NCI-H226 (cell line): Measurements from ENCODE around the gene PHKG1.
A peak's percentile ranks its signal among the peaks of the same experiment; 100 is the strongest.
"Not testable (repeated sequence)": the region's sequence is repeated elsewhere in the genome, so short reads cannot be mapped to it uniquely, and the experiment has no call there.

Experiments
- DNase-seq: peaks from one replicate; pipeline ENCODE4 v3.0.0-alpha.2; 2015

PHKG1 gene

DNA sequence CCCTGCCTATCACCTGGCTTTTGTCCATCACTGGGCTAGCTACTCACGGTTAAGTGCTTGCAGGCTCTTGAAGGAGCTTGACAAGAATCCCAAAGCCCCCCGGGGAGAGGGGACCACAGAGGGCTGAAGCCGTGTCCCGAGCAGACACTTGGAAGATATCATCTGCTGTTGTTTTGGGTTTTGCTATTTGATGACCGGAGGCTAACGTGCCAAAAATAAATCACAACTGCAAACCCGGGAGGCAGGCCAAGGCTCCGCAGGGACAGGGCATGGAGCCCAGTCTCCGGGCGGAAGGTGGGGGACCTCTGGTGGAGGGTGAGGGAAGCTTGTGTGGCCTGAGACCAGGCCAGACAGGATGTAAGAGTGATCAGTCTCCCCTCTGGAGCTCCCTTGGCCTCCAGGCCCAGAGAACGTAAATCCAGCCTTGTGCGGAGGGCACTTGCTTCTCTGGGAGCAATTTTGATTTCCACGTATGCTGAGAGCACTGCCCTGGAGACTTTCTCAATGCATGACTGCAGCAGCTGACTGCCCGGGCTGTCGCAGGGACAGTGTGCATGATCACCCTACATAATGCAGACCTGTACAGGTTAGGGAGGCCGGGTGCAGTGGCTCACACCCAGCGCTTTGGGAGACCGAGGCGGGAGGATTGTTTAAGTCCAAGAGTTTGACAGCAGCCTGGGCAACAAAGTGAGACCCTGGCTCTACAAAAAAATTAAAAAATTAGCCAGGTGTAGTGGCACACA lies at the start of gene PHKG1:
TSS of gene PHKG1 (minus strand) at position 164 of the 743 bp plus-strand sequence. CDS start 4,011 bp downstream, outside the sequence.
- peak; percentile 30 for DNase-seq

DNA sequence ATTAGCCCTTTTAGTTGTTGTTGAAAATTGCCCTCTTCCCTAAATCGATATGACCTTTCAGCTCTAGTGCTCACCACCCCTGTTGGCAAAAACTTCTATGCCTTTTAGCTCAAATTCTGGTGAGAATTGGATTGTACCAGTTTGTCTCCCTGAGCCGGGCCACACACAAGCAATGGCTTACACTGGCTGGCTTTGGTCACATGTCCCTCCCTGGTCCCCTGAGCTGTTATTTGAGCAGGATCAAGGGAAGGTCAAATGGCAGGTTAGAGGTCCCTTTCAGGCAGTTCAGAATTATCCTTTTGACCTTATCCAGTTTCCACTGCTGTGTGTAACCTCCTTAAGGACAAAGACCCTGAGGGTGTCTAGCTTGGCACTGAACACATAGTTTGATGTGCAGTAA lies 38.3 kb upstream of the PHKG1 start:
- DNase-seq: not testable (repeated sequence)

DNA sequence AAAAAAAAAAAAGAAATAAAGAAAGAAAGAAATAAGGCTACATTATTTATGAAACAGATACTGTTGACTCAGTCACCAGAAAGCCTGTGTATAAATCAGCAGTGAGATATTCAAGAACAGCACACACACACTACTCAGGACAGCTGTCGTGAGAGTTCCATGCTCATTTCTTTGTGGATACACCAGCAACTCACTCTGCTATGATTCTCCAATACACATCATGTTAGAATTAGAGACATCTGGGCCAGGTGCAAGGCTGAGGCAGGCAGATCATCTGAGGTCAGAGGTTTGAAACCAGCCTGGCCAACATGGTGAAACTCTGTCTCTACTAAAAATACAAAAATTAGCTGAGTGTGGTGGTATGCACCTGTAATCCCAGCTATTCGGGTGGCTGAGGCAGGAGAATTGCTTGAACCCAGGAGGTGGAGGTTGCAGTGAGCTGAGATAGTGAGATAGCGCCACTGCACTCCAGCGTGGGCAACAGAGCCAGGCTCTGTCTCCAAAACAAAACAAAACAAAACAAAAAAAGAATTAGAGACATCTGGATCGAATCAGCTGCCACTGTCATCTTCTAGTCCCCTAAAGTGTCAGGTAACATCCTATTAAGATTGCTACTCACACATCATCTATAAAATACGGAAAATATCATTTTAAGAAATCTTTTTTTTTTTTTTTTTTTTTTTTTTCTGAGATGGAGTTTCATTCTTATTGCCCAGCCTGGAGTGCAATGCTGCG lies 34.7 kb upstream of the PHKG1 start:
- DNase-seq: no peak

DNA sequence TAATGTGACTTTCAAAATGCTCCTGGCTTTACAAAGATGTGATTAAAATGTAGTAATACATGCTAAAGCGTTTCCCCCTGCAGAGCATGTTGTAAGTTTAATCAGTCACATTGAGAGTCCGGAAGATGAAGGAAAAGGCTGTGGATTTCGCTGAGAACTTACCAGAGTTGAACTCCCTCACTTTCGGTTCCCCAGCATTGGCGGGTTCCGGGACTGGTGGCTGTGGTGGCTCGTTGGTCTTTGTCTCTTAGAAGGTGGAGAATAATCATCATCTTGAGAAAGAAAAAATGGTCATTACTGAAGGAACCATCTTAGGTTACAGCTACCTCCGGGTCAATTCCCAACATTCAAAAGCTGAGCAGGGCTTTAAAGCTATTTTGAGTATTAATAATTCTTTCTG lies 33.1 kb upstream of the PHKG1 start:
- no peak for DNase-seq

DNA sequence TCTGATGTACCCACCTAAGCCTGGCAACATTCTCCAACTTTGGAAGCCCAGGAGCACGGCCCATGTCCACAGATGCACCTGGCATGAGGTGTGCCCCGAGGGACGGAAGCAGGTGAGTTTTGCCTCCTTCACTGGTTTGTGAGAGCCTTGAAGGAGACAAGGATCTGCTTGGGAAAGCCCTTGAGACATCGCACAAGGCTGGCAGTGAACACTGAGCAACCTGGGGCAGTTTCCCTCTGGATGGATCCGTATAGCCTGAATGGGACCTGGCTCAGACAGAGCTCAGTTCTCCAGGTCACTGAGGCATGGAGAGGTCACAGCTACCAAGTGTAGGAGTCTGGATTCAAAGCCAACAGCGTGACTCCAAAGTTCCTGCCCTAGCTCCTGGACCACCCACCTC lies 32.2 kb upstream of the PHKG1 start:
- DNase-seq: no peak

DNA sequence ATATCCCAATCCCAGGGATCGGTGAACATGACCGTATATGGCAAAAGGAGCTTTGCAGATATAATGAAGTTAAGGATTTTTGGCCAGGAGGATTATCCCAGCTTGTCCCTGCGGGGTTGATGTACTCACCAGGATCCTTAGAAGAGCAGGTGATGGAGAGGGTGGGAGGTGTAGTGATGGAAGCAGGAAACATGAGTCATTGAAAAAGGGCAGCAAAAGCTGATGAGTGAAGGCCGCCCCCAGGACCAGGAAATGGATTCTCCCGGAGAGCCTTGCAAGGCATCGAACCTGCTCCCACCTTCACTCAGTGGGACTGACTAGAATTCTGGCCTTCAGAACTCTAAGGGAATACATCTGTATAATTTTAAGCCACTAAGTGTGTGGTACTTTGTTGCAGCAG lies 28.7 kb upstream of the PHKG1 start:
- no peak for DNase-seq

DNA sequence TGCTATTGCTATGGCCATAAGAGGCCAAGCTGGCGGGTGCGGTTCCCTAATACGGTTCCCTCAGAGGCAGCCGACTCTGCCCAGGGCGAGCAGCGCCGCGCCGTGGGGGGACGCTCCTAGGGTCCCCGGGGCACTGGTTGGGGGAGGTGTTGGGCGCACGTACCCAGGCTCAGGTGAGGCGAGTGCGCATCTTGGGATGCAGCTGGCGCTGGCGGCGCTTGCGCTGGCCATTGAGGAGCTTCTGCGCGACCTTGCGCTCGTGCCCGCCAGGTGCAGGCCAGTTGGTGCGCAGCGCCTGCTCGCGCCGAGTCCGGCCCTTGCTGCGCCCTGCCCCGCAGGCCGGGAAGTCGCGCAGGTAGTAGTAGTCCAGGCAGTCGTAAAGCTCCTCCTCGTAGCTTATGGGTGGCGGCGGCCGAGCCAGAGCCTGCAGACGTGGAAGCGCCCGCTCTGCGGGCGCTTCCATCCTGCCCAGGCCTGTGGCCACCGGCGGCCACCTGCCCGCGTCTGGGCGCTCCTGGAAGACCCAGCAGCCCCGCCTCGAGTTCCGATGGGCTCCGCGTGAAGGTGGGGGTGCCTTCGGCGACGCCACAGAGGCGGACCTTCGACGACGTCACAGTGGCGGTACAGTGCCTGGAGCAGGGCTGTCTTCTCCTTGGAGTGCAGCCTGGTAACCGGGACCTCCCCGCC lies 23.2 kb upstream of the PHKG1 start, which contains the start of gene NUPR2:
TSS of gene NUPR2 (minus strand) at position 566 of the 687 bp plus-strand sequence. CDS start at position 463, 103 bp downstream.
- no peak for DNase-seq

DNA sequence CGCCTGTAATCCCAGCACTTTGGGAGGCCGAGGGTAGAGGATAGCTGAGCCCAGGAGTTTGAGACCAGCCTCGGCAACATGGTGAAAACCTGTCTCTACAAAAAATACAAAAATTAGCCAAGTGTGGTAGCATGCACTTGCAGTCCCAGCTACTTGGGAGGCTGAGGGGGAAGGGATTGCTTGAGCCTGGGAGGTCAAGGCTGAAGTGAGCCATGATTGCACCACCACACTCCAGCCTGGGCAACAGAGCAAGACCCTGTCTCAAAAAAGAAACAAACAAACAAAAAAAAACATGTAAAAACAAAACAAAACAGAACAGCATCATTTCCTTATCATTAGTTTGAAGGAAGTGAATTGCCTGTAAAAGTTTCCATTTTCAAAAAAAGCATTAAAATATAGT lies 19.5 kb upstream of the PHKG1 start:
- not testable (repeated sequence) for DNase-seq

DNA sequence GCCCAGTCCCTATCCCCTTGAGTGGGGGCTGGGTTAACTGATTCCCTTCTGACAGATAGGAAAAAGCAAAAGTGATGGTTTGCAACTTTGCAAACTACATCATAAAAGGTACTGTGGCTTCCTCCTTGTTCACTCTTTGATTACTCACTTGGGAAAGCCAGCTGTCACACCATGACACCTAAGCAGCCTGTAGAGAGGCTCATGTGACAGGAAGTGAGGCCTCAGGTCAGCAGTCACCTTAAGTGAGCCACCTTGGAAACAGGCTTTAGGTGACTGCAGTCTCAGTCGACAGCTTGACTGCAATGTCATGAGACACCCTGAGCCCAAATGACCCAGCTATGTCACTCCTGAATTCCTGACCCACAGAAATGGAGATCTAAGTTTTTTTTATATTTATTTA lies 17.9 kb upstream of the PHKG1 start:
- no peak for DNase-seq

DNA sequence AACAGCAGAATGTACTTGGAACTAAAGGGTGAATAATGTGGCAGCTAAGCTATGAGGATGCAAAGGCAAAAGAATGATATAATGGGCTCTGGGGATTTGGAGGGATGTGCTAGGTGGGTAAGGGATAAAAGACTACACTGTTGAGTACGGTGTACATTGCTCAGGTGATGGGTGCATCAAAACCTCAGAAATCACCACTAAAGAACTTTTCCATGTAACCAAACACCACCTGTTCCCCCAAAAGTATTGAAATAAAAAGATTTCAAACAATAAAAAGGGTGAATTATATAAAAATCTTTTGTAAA lies 15.2 kb upstream of the PHKG1 start:
- no peak for DNase-seq

DNA sequence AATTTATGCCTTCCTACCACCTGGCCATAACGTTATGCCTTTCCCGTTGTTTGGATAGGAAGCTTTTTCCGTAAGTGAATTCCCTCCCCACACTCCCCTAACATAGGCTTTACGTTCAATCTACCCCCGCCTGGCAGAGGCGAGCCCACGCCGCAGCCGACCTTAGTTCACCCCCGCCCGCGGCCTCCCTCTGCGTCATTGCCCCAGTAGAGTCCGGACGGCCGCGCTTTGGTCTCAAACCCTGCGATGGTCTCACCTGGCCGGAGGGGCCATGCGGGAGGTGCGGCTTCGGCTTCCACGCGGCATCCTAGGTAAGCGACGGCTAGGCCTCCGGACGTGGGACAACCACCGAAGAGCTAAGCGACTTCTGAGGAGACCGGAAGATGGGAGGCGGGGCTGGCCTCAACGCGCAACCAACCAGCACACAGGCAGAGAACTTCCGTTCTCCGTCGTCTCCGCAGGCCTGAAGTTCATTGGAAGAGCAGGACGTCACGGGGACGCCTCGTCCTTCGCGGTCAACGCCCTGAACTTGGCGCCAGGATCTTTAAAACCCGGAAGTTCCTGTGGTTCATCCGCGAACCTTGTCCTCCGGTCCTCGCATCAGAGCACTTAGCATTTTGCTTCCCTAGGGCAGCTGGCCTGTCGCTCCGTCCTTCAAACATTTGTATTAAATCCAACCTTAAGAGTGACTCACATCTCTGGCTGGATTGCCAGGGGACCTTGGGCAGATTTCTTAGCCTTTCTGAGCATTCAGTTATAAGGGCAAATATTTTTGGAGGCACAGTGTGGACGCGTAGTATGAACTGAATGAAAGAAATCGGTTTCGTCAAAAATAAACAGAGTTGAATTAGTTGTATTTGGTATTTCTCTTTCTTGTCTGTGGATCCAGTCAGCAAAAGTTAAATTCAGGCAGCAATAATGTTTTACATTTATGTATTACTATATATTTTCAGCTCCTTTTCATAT lies 13.6 kb upstream of the PHKG1 start, which contains the start of gene CHCHD2:
TSS of gene CHCHD2 (minus strand) at position 369 of the 966 bp plus-strand sequence. CDS start at position 306, 63 bp downstream.
- DNase-seq: peak; percentile 97

DNA sequence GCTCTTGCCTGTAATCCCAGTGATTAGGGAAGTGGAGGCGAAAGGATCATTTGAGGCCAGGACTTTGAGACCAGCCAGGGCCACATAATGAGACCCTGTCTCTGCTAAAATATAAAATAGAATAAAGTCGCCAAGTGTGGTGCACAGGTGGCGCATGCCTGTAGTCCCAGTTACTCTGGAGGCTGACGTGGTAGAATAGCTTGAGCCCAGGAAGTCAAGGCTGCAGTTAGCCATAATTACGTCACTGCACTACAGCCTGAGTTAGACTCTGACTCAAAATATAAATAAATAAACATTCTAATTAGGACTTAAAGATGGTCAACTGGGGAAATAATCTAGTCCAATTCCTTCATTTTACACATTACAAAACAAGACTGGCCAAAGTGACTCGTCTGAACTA lies 12.8 kb upstream of the PHKG1 start:
- peak; percentile 36 for DNase-seq

DNA sequence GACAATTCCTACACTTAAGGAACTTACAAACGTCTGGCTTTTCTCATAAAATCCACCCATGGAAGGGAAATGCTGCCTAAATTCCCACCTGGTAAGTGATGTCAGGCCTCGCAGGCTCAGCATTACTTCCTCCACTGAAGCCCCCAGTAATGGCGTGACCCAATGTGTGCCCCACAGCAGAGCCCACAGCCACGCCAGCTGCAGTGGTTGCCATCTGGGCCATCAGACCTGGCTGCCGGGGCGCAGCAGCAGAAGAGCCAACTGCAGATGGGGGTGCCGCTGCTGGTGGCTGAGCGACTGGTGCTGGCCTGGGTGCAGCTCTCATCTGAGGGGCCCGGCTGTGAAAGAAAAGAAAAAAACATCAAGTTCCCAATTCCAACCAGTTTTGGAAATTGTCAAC lies 11.4 kb upstream of the PHKG1 start:
- not testable (repeated sequence) for DNase-seq

DNA sequence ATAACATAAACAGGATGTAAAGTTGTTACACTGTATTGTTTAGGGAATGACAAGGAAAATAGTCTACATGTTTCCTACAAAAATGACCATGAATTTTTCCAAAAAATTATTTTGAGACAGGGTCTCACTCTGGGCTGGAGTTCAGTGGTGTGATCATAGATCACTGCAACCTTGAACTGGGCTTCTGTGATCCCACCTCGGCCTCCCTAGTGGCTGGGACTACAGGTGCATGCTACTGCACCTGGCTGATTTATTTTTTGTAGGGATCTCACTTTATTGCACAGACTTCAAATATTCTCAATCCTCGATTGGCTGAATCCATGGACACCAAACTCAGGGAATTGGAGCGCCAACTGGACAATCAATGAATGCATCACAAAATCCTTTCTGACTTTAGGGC lies 6.9 kb upstream of the PHKG1 start:
- DNase-seq: no peak

DNA sequence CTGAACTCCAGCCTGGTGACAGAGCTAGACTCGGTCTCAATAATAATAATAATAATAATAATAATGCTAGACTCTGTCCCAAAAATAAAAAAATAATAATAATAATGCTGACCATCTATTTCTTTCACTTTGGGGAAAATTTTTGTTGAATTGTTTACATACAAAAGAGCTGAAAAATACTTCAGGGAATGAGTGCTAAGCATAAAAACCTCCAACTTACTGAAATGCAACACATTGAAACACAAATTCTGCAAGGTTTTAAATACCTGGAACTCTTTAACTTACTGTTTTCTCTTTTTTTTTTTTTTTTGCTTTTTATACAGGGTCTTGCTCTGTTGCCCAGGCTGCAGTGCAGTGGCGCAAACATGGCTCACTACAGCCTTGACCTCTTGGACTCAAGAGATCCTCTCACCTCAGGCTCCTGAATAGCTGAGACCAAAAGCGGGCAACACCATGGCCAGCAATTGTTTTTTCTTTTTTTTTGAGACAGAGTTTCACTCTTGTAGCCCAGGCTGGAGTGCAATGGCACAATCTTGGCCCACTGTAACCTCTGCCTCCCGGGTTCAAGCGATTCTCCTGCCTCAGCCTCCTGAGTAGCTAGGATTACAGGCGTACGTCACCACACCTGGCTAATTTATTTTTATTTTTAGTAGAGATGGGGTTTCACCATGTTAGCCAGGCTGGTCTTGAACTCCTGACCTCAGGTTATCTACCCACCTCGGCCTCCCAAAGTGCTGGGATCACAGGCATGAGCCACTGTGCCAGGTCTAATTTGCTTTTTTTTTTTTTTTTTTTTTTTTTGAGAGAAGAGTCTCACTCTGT lies 5.6 kb upstream of the PHKG1 start:
- DNase-seq: not testable (repeated sequence)

DNA sequence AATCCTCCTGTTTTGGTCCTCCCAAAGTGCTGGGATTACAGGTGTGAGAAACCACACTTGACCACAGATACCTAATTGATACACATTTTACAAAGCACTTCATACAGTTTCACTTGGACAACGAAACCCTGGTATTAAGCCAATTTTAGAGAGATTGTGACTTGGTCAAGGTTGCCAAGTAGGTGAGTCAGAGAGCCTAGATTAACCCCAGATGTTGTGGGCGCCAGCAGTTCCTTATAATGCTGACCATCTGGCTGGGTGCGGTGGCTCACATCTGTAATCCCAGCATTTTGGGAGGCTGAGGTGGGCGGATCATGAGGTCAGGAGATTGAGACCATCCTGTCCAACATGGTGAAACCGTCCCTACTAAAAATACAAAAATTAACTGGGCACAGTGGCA lies 4.9 kb upstream of the PHKG1 start:
- DNase-seq: no peak

DNA sequence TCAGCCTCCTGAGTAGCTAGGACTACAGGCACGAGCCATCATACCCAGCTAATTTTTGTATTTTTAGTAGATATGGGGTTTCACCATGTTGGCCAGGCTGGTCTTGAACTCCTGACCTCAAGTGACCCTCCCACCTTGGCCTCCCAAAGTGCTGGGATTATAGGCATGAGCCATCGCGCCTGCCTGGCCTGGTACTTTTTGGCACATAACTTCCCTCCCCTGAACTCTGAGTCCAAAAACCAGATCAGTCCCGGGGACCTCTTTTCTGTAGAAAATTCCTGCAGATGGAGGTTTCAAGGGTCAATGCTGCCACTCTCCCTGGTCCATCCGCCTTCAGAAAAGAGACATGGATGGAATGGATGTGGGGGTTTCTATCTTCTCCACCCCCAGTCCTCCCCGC lies 364 bp downstream of the PHKG1 start:
- DNase-seq: not testable (repeated sequence)

DNA sequence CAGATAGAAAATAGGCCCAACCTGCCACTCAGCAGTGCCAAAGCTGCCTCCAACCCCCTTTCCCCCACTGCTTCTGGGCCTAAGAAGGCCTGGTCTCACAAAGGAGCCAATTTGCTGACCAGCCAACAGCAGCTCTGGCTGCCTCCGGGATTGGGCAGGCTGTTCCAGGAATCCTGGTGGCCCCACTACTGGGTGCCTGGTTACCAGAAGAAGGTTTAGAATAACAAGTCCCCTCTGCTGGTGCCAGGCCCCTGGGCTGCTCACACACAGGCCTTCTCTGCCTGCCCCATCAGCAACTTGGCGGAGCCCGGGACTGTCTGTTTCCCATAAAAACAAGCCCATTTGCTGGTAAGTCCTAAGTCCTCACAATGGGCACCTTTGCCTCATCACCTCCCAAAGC lies 1.2 kb downstream of the PHKG1 start:
- no peak for DNase-seq

DNA sequence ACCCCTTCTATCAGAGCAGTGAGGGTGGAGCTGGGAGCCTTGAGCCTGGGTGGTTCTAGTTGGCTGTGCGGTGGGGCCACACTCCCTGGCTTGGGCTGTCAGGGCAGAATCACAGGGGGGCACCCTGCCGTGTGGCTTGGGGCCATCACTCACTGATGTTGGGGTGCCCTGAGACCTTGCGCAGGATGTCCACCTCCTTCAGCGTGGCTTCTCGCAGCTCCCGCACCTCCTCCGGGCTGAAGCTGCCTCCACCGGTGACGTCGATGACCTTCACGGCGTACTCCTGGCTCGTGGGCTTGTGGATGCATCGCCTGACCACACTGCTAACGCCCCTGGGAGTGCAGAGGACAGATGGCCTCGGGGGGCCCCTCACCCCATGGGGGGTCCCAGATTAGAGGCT lies 5.3 kb downstream of the PHKG1 start:
- DNase-seq: no peak

DNA sequence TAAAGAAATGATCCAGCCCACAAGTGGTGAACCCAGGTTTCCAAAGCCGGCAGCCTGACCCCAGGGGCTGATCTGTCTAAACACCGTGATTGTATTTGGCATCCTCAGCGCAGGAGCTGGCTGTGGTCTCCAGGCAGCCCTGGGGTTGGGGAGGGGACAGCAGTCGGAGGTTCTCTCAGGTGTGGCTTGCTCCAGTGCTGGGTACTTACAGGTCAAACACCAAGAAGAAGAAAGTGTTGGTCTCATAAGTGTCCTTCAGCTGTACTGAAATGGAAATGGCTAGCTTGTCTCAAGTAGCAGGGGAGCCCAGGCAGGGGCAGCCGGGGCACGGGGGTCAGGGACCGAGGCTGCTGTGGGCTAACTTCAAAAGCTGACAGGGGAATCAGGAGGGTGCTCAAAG lies 6.0 kb downstream of the PHKG1 start:
- no peak for DNase-seq

DNA sequence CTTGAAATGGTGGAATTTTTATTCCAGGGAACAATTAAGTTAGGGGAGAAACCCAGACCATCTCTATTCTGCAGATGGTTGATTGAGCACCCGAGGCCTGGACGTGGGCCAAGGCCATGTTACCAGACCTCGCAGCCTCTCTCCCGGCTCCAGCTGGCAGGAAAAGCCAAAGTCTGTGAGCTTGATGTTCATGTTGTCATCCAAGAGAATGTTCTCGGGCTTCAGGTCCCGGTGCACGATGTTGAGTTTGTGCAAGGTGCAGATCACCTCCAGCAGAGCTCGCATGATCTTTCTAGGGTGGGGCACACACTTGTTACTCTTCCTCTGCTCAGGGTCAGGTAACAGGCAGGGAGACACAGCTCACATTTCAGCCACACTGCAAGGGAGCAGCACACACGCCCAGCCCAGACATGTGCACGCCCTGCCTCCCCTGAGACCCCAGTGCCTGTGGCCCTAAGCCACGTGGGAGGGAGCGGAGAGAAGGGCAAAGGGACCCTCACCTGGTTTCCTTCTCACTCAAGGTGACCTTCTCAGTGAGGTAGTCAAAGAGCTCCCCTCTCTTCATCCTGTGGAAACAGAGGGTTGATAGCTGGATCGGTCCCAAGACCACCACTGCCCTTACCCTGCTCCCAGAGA lies 9.5 kb downstream of the PHKG1 start:
- DNase-seq: no peak
